CD4-positive, alpha-beta T cell treated with Interferon alpha-2 for 1 hour (primary cell): ENCODE results near the gene SH3PXD2A.

Experiments used
- DNase-seq, 2 donors: peaks; one replicate each; pipeline ENCODE4 v3.0.0-alpha.2; 2020 to 2022

SH3PXD2A gene

DNA sequence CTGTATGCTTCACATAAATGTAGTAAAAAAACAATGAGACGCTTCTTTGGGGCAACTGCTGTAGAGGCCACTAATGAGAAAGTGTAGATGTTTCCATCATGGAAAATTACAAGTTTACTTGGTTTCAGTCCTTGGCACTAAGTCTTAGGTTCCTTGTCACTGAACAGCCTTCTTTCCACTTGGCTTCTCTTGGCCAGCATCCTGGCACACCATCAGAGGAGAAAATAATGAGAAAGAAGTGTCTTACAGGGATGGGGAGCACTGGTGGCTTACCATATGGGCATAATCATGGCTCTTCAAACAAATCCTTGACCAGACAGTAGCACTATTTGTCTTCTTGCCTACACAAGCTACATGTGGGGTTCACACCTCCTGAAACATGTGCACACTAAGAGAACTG is 22.5 kb upstream of the SH3PXD2A start:
- DNase-seq = no peak

DNA sequence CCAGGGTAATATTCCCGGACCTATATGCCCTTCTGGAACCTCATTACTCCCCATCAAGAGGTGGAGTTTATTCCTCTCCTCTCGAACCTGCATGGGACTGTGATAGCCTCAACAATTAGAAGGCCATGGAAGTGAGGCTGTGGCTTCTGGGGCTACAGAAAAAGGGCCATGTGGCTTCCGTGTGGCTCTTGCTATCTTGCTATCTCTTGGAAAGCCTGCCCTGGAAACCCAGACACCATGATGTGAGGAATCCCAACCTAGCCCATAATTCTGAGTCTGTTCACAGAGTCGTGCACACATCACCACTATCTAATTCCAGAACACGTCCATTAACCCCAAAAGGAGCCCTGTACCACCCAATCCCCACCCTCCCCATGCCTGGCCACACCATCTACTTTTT is 20.8 kb upstream of the SH3PXD2A start:
- DNase-seq = no peak

DNA sequence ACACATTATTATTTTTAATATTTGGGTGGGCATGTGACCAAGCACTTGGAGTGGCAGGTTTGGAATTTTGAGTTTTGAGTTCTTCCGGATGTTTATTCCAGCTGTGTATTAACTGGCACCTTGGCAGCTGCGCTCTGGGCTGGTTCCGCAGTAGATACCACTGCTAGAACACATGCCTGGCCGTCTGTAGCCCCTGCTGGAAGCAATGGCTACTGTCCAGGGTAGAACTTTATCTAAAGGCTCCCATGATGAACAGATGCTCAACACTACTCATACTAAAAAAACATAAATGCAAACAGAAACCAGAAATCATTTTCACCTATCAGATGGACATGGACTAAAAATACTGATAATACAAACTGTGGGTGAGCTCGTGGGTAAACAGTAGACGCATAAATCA is 19.4 kb upstream of the SH3PXD2A start:
- no peak for DNase-seq

DNA sequence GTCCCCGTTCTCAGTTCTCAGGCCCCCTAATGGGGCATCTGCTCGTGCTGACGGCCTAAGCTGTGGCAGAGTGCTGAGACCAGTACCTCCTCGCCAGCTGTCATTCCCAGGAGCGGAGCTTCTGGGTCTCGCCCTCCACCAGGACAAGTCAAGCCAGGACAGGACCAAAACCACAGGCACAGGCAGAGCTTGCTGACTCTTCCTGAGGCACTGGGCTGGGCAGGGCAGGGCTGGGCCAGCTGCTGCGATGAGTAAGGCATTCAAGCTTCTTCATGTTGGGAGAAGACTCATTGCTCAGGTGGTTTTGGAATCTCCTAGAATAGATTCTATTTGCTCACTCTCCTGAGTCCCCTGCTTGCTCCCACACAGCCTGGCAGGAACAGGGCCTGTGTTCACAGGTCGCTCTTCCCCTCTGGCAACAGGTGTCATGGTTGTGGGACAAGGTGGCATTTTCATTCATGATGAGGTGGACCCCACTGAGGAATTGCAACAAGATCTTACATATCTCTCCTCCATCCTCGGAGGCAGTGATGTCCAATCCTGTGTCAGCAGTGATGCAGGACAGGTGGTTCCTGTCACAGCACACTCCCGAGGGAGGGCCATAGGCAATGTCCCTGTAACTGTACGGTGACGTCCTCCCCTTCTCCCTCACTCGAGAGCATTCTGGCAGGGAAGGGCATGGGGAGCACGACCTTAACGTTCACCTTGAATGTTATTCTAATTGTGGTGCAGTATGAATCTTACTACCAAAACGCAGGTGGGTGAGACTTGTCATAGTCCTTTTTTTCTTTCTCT is 17.0 kb upstream of the SH3PXD2A start:
- DNase-seq = no peak

DNA sequence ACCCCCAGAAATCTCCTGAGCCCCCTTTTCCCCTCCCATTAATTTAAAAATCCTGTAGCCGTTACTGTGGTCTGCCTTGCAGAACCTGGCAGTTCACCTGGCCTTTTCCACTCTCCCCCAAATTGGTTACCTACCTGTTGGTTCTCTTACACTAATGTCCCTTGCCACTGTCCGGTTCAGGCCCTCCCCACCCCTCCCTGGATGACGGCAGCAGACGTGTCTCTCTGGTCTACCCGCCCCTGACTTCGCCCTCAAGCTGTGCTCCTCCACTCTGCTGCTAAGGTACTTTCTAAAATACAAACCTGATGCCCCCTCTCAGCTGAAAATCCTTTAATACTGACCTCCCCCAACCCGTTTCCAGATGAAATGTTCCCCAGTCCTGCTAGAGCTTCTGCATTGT is 15.6 kb upstream of the SH3PXD2A start:
- no peak for DNase-seq

DNA sequence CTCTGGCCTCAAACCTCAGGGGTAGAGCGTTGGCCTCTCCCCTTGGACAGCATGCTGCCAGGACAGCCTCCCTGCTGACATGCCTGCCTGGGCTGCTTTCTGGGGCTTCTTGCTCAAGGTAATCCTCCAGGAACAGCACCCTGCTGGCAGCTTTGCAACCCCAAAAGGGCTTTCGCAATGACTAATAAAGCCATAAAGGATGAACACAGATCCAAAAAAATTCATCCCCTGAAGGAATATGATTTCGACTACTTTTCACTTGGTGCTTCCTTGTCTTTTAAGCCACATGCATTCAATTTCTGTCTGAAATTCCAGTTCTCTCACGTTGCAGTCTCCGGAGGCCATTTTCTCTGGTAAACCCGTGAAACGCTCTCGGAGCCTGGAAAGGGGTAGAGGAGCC is 15.1 kb upstream of the SH3PXD2A start:
- no peak for DNase-seq

DNA sequence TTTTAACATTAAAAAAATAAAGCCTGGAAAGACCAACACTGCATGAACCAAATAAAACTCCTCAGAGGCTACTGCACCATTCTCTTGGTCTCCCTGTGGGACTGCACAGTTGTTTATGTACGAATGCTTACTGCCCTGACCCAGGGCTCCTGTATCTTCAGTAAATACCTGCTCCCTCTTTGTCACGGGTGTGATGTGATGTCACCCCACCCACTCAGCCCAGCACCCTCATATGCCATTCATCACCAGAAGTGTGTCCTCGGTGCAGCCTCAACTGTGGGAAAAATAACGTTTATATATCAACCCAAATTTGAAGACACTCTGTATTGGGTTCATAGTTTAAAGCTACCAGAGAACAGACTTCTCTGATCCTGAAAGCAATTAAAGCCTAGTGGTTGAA is 14.0 kb upstream of the SH3PXD2A start:
- DNase-seq = no peak

DNA sequence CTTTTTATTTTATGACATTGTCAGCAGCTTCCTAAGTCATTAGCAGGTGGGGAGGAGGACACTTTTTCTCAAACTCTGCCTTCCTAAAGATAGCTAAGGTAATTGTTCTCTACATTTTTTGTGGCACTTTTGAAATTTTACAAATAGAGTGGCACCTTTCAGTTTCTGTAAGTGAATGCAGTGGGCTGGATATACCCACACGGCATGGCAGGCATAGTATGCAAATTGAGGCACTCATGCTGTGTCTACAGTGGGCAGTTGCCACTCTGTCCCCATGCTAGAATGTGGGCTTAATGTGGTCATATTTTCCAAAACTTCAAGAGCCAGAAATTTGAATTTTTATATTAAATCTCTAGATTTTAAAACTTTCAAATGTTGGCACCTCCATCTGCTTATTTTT is 12.8 kb upstream of the SH3PXD2A start:
- DNase-seq = no peak

DNA sequence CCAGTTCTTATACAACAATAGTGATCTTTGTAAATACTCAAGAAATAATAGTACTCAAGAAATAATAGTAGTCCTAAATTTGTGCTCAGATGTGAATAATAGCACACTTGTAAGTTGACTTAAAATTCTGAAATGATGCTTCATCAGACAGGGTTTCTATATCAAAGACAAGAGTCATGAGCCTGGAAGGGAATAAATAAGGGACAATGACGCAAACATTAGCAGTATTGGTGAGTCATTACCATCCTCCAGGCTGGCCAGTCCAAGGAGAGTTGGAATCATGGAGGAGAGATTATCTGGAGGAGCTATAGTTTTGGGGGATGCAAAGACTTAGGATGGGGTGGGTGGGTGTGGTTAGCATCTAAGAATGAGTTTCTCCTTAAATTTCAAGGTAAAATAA is 6.1 kb upstream of the SH3PXD2A start:
- DNase-seq = no peak

DNA sequence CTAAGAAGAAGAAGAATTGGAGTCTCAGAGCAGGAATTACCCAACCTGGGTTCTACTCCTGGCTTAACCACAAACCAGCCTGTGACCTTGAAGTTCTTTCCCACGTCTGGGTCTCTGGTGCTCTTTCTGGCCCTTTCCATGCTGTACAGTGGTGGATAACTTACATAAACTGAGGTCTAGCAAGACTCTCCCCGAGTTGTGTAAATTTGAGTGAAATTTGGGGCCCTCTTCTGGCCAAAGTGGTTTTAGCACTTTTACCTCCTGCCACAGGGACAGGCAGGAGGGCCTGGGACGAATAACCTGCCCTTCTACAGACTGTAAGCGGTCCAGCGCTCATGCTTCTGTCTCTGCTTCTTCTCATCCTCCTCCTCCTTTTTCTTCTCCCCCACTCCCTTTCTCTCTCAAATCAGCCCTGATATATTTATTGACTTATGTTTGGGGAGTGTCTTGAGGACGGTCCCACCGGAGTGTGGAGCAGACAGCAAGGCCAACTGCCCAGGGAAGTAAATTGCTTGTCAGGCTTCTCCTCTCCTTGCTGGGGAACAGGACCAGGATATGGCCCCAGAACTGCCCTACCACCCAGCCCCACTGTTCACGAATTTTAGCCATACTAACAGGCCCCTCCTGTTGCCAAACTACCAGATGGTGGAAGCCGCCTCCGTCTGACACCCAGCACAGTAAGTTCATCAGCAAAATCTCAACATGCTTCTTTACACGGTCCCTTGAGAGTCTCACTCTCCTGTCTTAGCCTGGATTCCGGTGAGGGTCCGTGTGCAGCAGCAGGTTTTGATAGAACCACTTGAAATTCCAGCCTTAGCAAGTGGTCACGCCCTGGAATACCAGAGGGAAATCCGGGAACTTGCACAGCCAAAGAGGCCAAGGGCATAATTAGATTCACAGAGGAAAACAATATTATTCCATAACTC is 4.0 kb upstream of the SH3PXD2A start:
- DNase-seq = peak; percentile 47 to 68

DNA sequence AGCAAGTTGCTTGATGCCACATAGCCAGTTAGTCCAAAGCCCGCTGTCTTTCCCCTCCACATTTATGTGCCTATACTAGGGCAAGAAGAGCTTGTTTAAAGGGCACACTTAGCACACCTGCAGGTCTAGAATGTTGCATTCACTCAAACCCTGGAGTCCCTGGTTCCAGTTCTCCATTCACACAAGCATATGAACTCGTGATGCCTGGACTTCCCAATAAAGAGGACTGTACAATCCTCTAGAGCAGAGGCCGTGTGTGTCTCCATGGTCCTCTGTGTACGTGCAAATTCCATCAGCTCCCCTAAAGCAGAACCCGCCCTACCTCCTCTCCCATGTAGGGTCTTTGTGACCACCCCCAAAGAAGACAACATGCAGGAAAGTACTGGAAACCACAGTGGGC is 3.0 kb upstream of the SH3PXD2A start:
- DNase-seq = no peak

DNA sequence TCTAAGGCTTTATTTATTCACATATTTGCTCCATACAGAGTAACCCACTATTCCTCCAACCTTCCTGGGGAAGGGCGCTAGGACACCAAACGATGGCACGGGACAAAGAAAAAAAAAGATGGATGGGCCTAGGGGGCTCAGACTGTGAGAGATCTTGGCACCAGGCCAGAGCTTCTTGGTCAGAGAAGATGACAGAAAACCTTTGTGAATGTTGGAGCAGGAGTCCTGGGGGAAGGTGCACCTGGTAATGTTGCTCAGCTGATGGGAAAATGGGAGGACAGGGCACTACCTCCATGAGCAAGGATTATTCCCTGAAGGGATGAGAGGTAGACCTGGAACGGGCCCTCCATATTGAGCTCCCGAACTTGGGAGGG is 1.4 kb upstream of the SH3PXD2A start:
- no peak for DNase-seq

DNA sequence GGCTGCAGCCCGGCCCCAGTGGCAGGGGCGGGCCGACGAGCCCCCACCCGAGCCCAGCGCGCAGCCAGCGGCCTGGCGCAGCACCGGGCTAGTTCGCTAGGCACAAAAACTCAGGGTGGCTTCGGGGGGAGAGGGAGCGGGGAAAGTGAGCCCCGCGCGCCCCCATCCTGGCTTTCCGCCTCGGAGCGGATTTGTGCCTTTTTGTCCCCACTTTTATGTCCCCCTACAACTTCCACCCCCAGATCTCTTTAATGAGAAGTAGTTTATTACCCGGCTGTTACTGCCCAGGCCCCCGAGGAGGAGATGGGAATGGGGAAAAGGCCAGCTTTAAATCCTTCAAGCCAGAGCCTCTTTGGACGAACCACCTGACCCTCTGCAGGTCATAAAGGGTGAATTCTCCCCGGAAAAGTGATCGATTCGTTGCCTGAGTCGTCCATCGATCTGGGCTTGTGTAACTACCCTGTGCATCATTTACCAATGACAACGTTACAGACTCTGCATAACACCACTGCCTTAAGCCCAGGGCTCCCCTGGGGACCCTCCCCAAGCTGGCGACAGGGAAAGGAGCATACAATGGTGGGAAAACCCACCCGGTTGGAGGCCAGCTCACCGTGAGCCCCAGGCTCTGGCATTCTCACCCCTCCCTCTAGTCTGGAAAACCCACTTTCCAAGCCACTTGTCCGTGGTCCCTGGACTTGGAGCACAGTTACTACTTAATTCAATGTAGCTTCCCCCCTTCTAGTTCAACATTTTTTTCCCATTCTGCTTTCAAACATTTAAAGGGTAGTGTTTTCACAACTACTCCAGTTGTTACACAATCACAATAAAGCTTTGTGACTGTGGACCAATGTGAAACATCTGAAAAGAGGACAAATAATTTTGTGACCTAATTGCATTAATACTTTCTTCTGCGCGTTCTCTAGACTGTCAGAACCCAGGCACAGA is 748 bp upstream of the SH3PXD2A start:
- no peak for DNase-seq

DNA sequence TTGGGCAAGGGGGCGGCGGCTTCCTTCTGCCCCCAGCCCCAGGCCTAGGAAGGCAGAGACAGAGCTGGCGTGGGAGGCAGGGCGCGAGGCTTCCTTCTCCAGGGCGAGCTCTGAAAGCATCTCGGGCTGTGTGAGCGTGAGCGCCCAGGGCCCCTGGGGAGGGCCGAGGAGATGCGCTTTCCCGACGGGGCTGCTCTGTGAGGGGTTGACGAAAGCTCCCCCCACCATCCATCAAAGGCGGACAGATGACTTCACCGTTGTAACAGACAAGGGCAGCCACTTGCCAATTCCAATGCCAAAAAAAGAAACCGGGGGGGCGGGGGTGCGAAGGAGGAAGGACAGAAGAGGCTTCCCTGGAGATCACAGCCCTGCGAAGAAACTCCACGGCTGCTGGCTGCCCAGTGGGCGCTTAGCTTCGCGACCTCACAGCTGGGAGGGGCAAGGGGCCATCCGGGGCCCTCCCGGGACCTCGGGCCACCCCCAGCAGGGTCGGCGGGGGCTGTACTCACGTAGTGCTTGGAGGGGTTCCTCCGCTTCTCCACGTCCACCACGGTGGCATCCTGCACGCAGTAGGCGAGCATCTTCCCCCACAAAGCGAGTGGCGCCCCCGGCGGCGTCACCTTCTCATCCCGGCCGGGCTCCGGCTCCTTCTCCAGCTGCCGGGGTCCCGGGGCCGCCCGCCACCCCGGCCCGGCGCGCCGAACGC is 537 bp downstream of the SH3PXD2A start:
- no peak for DNase-seq

DNA sequence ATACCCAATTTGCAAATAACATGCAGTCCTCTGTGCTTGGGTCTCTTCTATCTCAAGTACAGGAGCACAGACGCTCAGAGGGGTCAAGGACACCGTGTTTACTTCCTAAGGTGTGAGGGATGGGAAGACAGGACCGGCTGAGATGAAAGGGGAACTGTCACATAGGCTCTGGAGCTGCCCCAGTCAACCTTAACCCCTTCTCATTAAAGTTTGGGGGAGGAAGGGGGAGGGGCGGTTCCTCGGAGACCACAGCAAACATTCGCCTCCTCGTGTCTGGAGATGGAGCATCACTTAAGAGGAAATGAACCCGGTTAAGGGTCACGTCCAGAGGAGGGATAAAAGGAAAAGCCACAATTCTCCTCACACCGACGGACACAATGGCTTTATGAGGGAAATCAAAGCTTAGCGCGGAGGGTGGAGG is 1.1 kb downstream of the SH3PXD2A start:
- no peak for DNase-seq

DNA sequence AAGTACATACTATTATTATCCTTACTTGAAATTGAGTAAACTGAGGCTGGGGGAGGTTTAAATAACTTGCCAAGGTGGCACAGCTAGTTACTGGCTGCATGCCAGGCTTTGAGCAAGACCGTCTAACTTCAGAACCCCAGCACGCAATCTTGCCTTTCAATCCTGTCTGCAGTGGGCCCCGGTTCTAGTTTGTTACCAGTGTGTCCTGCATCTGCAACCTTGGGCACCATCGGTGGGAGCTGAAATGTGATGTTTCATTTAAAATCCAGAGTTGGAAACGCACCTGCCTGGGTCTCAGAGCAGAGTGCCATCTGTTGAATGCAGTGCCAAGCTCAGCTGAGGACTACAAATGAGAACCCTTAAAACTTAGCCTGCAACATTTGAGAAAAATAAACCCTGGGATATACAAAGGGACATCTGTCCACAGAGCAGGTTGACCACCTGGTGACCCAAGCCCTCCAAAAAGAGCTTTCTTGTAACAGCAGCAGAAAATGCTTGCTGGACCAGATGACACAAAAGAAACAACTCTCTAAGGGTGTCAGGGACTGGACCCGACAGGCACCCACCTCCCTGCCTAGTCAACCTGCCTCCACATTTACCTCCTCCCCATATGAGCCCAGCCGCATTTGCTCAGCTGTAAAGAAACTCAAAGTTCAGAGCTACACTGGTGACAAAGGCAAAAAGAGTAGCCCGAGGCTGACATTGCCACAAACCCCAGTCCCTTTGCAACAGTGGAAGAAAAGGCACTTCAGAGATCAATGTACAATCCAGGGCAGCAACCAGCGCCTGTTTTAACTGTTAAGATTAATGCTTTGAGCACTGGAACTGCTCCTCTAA is 1.7 kb downstream of the SH3PXD2A start:
- no peak for DNase-seq

DNA sequence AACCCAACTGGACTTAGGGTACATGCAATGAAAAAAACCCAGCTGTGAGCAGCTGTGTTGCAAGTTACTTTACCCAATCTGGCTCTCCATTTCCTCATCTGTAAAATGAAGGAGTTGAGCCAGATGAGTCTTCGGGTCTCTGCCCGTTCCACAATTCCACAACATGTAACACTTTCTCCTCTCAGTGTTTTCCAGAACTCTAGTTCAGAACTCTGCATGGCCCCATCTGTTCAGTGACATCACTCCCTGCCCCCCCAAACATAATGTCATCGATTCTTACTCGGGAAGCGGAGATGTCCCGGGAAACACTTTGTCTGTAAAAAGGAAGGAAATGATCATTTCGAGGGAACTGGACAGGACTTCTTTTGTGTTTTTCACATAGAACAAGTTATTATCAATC is 2.5 kb downstream of the SH3PXD2A start:
- no peak for DNase-seq

DNA sequence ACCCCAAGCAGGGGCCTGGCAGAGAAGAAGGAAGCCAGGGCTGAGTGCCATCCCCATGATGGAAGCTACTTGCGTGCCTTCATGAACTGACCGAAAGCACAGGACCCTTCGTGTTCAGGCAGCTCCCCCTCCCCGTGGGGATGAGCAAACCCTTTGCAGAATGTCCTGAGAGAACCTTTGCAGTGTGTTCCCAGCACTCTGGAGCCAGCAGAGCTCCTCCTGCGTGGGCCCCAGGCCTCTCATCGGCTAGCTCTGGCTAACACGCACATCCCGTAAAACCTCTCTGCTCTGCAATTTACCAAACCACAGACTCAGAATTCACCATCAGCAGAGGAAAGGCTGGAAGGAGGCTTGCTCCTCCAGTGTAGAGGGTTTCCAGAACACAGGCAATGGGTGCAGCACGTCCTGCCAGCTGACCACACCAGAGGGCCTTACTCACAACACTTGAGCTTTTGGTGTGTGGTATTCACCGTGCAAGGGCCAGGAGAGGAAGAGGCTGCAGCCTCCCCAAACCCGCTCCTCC is 3.1 kb downstream of the SH3PXD2A start:
- no peak for DNase-seq

DNA sequence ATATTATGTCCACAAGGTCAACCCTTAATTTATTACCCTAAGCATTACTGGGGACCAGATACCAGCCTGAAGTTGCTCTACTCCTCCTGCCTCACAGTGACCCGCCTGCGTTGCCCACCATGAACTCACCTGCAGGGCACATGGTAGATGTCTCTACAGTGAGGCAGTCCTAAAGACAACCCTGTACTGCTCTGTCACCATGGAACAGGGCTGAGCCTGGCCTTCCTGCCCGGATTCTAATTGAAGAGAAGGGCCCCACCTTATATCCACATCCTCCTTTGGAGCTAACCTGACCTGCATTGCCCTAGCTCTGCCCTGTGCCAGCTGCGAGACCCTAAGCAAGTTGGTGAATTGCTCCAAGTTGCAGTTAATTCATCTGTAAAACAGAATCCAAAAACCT is 4.1 kb downstream of the SH3PXD2A start:
- no peak for DNase-seq

DNA sequence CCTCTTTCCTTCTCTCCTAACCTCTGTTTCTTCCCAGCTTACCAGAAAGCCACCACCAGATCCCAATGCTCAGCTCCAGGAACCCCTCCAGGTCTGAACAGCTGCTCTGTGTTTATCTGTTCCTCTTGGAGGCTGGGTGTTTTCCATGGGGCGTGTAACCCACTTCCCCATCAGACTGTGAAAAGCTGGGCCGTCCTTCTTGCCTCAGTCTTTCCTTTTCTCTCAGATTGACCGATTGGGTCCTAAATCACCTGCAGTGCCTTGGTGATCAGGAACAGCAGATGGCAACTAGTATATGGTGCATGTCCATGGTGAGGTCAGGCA is 4.8 kb downstream of the SH3PXD2A start:
- no peak for DNase-seq

DNA sequence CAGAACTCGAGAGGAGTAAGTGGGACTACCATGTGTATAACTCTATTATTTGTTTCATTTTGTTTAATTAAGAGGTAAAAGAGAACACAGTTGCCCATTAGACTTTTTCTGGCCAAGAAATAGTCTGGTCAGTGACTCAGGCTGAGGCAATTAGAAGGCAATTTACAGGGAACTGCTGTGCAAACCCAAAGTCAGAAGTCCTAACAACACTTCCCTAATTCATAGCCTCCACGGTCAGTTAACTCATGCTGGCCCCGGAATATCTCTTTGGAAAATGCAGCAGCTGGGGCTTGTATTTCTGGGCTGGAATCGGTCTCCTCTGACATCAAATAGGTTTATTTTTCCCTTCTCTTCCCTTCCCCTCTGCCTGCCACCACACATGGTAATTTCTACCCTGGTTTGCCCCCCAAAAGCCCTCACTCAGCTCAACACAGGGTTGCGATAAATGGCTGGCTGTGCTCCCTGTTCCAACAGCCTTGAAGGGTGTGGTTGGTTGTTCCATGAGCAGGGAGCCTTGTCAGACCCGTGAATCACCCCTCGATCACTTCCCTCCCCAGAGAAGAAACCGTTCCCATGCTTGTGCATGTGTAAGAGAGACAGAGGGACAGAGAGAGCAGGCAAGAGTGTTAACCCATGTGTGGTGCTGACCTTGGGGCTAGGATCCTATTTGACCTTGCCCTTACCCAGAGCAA is 5.3 kb downstream of the SH3PXD2A start:
- DNase-seq = no peak
